HepG2 (cell line): ENCODE data around the gene BCL7A. TPM values are rescaled to one million over a fixed set of nuclear protein-coding genes. Genes with fewer than 3 reads are reported as not detected.

Source experiments
- BRD4 ChIP-seq: sonication (generic); formaldehyde crosslinking; IDR thresholded peaks from 2 replicates; pipeline ENCODE4 v1.4.0; 2020; ENCODE audit warnings: missing genetic modification reagents
- FOXP1 ChIP-seq, 2 experiments: fragments of 450-650 bp in 1 of 2; IDR thresholded peaks; 2 replicates each; pipeline ENCODE4 v1.6.1; 2017 to 2018; ENCODE audit warnings: antibody characterized with exemption in 1 of 2
- GLI4 ChIP-seq: sonication (generic); formaldehyde crosslinking; IDR thresholded peaks from 2 replicates; pipeline ENCODE4 v1.5.1; 2020; ENCODE audit warnings: missing genetic modification reagents, mild to moderate bottlenecking, moderate library complexity, borderline replicate concordance
- HDAC6 ChIP-seq: fragments of 200-600 bp; sonication (generic); IDR thresholded peaks from 2 replicates; pipeline ENCODE4 v1.7.0; 2017; ENCODE audit warnings: mild to moderate bottlenecking, antibody characterized with exemption, low read length, low read depth
- KDM5A ChIP-seq: fragments of 200-600 bp; sonication (generic); IDR thresholded peaks from 2 replicates; pipeline ENCODE4 v1.7.0; 2018; ENCODE audit warnings: antibody characterized with exemption, mild to moderate bottlenecking, low read length, borderline replicate concordance
- KLF13 ChIP-seq: sonication (generic); formaldehyde crosslinking; IDR thresholded peaks from 2 replicates; pipeline ENCODE4 v1.4.0; 2020; ENCODE audit warnings: mild to moderate bottlenecking, missing genetic modification reagents
- PHB2 ChIP-seq: fragments of 450-650 bp; IDR thresholded peaks from 2 replicates; pipeline ENCODE4 v1.6.1; 2018; ENCODE audit not compliant: partially characterized antibody
- RBM22 ChIP-seq: fragments of 200-400 bp; formaldehyde crosslinking; optimal IDR thresholded peaks from 2 replicates; pipeline ENCODE3; 2017; ENCODE audit warnings: mild to moderate bottlenecking, low read length, moderate library complexity
- TOPORS ChIP-seq: sonication (generic); formaldehyde crosslinking; IDR thresholded peaks from 2 replicates; pipeline ENCODE4 v1.8.0; 2023; ENCODE audit warnings: mild to moderate bottlenecking, missing genetic modification reagents
- ZNF10 ChIP-seq: sonication (generic); formaldehyde crosslinking; IDR thresholded peaks from 2 replicates; pipeline ENCODE4 v1.4.0; 2020; ENCODE audit warnings: mild to moderate bottlenecking, low read depth, missing genetic modification reagents, borderline replicate concordance
- ZNF260 ChIP-seq: sonication (generic); formaldehyde crosslinking; IDR thresholded peaks from 2 replicates; pipeline ENCODE4 v1.4.0; 2020; ENCODE audit warnings: missing genetic modification reagents, low read depth, mild to moderate bottlenecking, borderline replicate concordance
- ZNF552 ChIP-seq: sonication (generic); formaldehyde crosslinking; IDR thresholded peaks from 2 replicates; pipeline ENCODE4 v1.9.0; 2022; ENCODE audit warnings: missing genetic modification reagents, mild to moderate bottlenecking, borderline replicate concordance
- ZNF556 ChIP-seq: sonication (generic); formaldehyde crosslinking; IDR thresholded peaks from 2 replicates; pipeline ENCODE4 v1.4.0; 2020; ENCODE audit warnings: mild to moderate bottlenecking, missing genetic modification reagents, borderline replicate concordance
- ZNF678 ChIP-seq: sonication (generic); formaldehyde crosslinking; IDR thresholded peaks from 2 replicates; pipeline ENCODE4 v1.4.0; 2020; ENCODE audit warnings: mild to moderate bottlenecking, missing genetic modification reagents
- polyA plus RNA-seq, 8 experiments: library from polyadenylated mRNA; depleted of rRNA in 3 of 8; stranded (reverse) in 7 of 8; unstranded in 1 of 8; fragments of >200 nt; fragmentation: Illumina TruSeq in 4 of 8; extraction: Trizol in 4 of 8; gene quantifications; 2 replicates each; pipeline versions ENCODE4 v1.2.1 to v1.2.3, GENCODE V29; 2011 to 2016; ENCODE audit warnings: low read depth in 4 of 8, missing spikeins in 1 of 8, mixed read lengths in 1 of 8; ENCODE audit not compliant: insufficient read depth in 1 of 8
- total RNA-seq, 5 experiments: library from RNA; depleted of rRNA; stranded (reverse); fragments of >200 nt; fragmentation: Illumina TruSeq; extraction: Trizol; gene quantifications; 2 replicates each; pipeline ENCODE4 v1.2.3, GENCODE V29; 2016; ENCODE audit warnings: low read depth in 1 of 5
- TF ChIP-seq, protein P1 (sequence below): sonication (generic); formaldehyde crosslinking; IDR thresholded peaks from 2 replicates; pipeline ENCODE4 v1.4.0; 2020; ENCODE audit warnings: missing genetic modification reagents, mild to moderate bottlenecking, borderline replicate concordance
- TF ChIP-seq, protein P2 (sequence below): sonication (generic); formaldehyde crosslinking; IDR thresholded peaks from 2 replicates; pipeline ENCODE4 v1.5.0; 2020; ENCODE audit warnings: mild to moderate bottlenecking, missing genetic modification reagents
- TF ChIP-seq, protein P3 (sequence below): sonication (generic); formaldehyde crosslinking; IDR thresholded peaks from 2 replicates; pipeline ENCODE4 v1.4.0; 2020; ENCODE audit warnings: missing genetic modification reagents
- TF ChIP-seq, protein P4 (sequence below): sonication (generic); formaldehyde crosslinking; IDR thresholded peaks from 2 replicates; pipeline ENCODE4 v1.5.1; 2020; ENCODE audit warnings: mild to moderate bottlenecking, missing genetic modification reagents, moderate library complexity

BCL7A gene
- total and polyA plus RNA-seq, 2 of the 13 experiments (the other 11 are each of a cell fraction or from before 2014, with no cell fraction given) = 4.1 to 6.2 TPM

DNA sequence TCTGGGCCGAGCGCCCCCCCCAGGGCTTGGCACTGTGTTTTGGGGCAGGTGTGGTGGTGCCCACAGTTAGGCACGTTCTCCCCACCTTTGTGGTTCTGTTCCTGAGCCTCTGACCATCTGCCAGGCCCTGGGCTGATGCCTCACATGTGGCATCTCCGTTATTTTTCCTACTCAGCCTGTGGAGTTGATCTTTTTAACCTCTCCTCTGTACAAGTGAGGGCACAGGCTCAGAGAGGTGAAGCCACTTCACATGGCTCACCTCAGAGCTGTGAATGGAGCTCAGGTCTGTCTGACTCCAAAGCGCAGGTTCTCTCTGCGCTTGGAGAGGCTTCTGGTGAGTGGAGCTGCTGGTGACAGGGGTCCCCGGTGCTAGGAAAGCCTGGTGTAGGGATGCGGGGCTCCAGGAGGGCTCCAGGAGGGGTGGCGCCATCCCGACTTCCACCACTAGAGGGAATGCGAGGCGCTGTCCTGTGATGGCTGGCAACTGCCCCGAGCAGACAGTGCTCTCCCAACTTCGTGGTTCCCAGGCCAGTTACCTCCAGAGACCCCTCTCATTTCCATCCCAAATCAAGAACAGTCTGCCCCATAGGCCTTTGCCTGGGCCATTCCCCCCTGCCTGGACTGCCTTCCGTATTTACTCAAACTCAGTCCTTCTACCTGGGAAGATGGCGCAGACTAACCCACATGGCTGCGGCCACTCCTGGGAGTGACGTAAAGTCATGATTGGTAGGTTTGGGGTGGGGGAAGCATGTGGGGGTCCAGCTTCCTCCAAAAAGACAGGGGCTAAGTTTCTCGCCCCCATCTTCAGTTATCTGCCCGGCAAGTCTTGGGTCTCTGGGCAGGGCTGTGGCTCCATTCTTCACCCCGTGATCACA, 9.9 kb downstream of the BCL7A start (continued):
- TF ChIP-seq, protein P1, sequence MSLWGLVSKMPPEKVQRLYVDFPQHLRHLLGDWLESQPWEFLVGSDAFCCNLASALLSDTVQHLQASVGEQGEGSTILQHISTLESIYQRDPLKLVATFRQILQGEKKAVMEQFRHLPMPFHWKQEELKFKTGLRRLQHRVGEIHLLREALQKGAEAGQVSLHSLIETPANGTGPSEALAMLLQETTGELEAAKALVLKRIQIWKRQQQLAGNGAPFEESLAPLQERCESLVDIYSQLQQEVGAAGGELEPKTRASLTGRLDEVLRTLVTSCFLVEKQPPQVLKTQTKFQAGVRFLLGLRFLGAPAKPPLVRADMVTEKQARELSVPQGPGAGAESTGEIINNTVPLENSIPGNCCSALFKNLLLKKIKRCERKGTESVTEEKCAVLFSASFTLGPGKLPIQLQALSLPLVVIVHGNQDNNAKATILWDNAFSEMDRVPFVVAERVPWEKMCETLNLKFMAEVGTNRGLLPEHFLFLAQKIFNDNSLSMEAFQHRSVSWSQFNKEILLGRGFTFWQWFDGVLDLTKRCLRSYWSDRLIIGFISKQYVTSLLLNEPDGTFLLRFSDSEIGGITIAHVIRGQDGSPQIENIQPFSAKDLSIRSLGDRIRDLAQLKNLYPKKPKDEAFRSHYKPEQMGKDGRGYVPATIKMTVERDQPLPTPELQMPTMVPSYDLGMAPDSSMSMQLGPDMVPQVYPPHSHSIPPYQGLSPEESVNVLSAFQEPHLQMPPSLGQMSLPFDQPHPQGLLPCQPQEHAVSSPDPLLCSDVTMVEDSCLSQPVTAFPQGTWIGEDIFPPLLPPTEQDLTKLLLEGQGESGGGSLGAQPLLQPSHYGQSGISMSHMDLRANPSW (CRISPR knock-in tag) = no peak
- TF ChIP-seq, protein P2, sequence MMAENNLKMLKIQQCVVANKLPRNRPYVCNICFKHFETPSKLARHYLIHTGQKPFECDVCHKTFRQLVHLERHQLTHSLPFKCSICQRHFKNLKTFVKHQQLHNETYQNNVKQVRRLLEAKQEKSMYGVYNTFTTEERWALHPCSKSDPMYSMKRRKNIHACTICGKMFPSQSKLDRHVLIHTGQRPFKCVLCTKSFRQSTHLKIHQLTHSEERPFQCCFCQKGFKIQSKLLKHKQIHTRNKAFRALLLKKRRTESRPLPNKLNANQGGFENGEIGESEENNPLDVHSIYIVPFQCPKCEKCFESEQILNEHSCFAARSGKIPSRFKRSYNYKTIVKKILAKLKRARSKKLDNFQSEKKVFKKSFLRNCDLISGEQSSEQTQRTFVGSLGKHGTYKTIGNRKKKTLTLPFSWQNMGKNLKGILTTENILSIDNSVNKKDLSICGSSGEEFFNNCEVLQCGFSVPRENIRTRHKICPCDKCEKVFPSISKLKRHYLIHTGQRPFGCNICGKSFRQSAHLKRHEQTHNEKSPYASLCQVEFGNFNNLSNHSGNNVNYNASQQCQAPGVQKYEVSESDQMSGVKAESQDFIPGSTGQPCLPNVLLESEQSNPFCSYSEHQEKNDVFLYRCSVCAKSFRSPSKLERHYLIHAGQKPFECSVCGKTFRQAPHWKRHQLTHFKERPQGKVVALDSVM (CRISPR knock-in tag) = no peak
- TF ChIP-seq BRD4 = no peak
- TF ChIP-seq ZNF552 (CRISPR knock-in tag) = no peak
- TF ChIP-seq KLF13 (CRISPR knock-in tag) = no peak
- TF ChIP-seq ZNF10 (CRISPR knock-in tag) = no peak
- no peak for TF ChIP-seq FOXP1 (IDR thresholded peaks at IDR 0.05)
- no peak for TF ChIP-seq FOXP1 (CRISPR knock-in tag; IDR thresholded peaks at IDR 0.05)
- TF ChIP-seq GLI4 (CRISPR knock-in tag) = no peak
- no peak for TF ChIP-seq KDM5A
- TF ChIP-seq, protein P3, sequence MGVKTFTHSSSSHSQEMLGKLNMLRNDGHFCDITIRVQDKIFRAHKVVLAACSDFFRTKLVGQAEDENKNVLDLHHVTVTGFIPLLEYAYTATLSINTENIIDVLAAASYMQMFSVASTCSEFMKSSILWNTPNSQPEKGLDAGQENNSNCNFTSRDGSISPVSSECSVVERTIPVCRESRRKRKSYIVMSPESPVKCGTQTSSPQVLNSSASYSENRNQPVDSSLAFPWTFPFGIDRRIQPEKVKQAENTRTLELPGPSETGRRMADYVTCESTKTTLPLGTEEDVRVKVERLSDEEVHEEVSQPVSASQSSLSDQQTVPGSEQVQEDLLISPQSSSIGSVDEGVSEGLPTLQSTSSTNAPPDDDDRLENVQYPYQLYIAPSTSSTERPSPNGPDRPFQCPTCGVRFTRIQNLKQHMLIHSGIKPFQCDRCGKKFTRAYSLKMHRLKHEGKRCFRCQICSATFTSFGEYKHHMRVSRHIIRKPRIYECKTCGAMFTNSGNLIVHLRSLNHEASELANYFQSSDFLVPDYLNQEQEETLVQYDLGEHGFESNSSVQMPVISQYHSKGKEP = no peak
- no peak for TF ChIP-seq ZNF260 (CRISPR knock-in tag)
- TF ChIP-seq ZNF678 (CRISPR knock-in tag) = no peak
- no peak for TF ChIP-seq PHB2
- TF ChIP-seq ZNF556 = no peak
- TF ChIP-seq HDAC6 = no peak
- TF ChIP-seq, protein P4, sequence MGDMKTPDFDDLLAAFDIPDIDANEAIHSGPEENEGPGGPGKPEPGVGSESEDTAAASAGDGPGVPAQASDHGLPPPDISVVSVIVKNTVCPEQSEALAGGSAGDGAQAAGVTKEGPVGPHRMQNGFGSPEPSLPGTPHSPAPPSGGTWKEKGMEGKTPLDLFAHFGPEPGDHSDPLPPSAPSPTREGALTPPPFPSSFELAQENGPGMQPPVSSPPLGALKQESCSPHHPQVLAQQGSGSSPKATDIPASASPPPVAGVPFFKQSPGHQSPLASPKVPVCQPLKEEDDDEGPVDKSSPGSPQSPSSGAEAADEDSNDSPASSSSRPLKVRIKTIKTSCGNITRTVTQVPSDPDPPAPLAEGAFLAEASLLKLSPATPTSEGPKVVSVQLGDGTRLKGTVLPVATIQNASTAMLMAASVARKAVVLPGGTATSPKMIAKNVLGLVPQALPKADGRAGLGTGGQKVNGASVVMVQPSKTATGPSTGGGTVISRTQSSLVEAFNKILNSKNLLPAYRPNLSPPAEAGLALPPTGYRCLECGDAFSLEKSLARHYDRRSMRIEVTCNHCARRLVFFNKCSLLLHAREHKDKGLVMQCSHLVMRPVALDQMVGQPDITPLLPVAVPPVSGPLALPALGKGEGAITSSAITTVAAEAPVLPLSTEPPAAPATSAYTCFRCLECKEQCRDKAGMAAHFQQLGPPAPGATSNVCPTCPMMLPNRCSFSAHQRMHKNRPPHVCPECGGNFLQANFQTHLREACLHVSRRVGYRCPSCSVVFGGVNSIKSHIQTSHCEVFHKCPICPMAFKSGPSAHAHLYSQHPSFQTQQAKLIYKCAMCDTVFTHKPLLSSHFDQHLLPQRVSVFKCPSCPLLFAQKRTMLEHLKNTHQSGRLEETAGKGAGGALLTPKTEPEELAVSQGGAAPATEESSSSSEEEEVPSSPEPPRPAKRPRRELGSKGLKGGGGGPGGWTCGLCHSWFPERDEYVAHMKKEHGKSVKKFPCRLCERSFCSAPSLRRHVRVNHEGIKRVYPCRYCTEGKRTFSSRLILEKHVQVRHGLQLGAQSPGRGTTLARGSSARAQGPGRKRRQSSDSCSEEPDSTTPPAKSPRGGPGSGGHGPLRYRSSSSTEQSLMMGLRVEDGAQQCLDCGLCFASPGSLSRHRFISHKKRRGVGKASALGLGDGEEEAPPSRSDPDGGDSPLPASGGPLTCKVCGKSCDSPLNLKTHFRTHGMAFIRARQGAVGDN = peak; percentile 40
- no peak for TF ChIP-seq TOPORS
- TF ChIP-seq RBM22 = no peak
